Neural cell (in vitro differentiated cells): Measurements from ENCODE around the gene GRAMD1B.

Experiments used
- CTCF ChIP-seq: fragments of 450-650 bp; IDR thresholded peaks from 2 replicates; pipeline ENCODE4 v1.5.1; 2014; ENCODE audit warnings: antibody characterized with exemption, mild to moderate bottlenecking, moderate library complexity; ENCODE audit not compliant: poor library complexity, severe bottlenecking
- EZH2 ChIP-seq: fragments of 200-600, 300-800 bp; shearing (Covaris generic), sonication (generic); IDR thresholded peaks from 2 replicates; pipeline ENCODE4 v1.6.1; 2014; ENCODE audit warnings: antibody characterized with exemption, low read length, borderline replicate concordance, mild to moderate bottlenecking; ENCODE audit not compliant: insufficient read depth, poor library complexity, severe bottlenecking
- SMC3 ChIP-seq: fragments of 450-650 bp; conservative IDR thresholded peaks from 2 replicates; pipeline ENCODE4 v1.6.1; 2014; ENCODE audit warnings: antibody characterized with exemption, mild to moderate bottlenecking, moderate library complexity; ENCODE audit not compliant: poor library complexity

GRCh38 chr11:123594921-123595320, 164.9 kb downstream of the GRAMD1B start:
- TF ChIP-seq CTCF: no peak
- no peak for TF ChIP-seq SMC3
- TF ChIP-seq EZH2: no peak
